T-helper 2 cell treated with Interferon-gamma antibody and Interleukin-4, amounts not matched to agents 5 μg/mL and 100 μg/mL, for 36 hours (primary cell): ENCODE results near the gene NTSR1.
A peak's percentile ranks its signal among the peaks of the same experiment; 100 is the strongest.
"Not testable (repeated sequence)": the region's sequence is repeated elsewhere in the genome, so short reads cannot be mapped to it uniquely, and the experiment has no call there.

ENCODE experiments used
- DNase-seq: peaks from one replicate; pipeline ENCODE4 v3.0.0; 2021; ENCODE audit warnings: low spot score
- H3K27ac Mint-ChIP-seq: one replicate; pipeline ENCODE4 v1.8.0; 2021; ENCODE audit warnings: mild to moderate bottlenecking, mixed read lengths
- H3K27me3 Mint-ChIP-seq: one replicate; pipeline ENCODE4 v1.8.0; 2021; ENCODE audit warnings: low read depth, mixed read lengths
- H3K36me3 Mint-ChIP-seq: one replicate; pipeline ENCODE4 v1.8.0; 2021; ENCODE audit warnings: low read depth, mixed read lengths
- H3K4me1 Mint-ChIP-seq: one replicate; pipeline ENCODE4 v1.8.0; 2021; ENCODE audit warnings: low read depth, mixed read lengths
- H3K4me3 Mint-ChIP-seq: one replicate; pipeline ENCODE4 v1.8.0; 2022; ENCODE audit warnings: mild to moderate bottlenecking, moderate library complexity, mixed read lengths
- H3K9me3 Mint-ChIP-seq: one replicate; pipeline ENCODE4 v1.8.0; 2021; ENCODE audit warnings: mixed read lengths

NTSR1 gene

GRCh38 chr20:62682912-62683517 is 25.6 kb upstream of the NTSR1 start:
- H3K4me3 Mint-ChIP-seq, result no peak overlapping the region
- peaks cover 7% of the 10 kb centered on the region for H3K27me3 Mint-ChIP-seq
- peaks cover 14% of the 10 kb centered on the region for H3K9me3 Mint-ChIP-seq
- H3K36me3 Mint-ChIP-seq, result peaks cover 3% of the 10 kb centered on the region
- H3K4me1 Mint-ChIP-seq, result peaks cover 17% of the 10 kb centered on the region
- no peak for DNase-seq
- no peak overlapping the region for H3K27ac Mint-ChIP-seq

GRCh38 chr20:62683660-62684322 is 24.8 kb upstream of the NTSR1 start:
- H3K4me3 Mint-ChIP-seq, DNase-seq, H3K27ac Mint-ChIP-seq, H3K36me3 Mint-ChIP-seq, H3K27me3 Mint-ChIP-seq: not testable (repeated sequence)
- H3K9me3 Mint-ChIP-seq, result peaks cover 14% of the 10 kb centered on the region
- peaks cover 11% of the 10 kb centered on the region for H3K4me1 Mint-ChIP-seq

GRCh38 chr20:62684981-62685380 is 23.7 kb upstream of the NTSR1 start:
- peaks cover 3% of the 10 kb centered on the region for H3K36me3 Mint-ChIP-seq
- no peak for DNase-seq
- H3K4me1 Mint-ChIP-seq, result peaks cover 11% of the 10 kb centered on the region
- H3K4me3 Mint-ChIP-seq, result no peak overlapping the region
- H3K27ac Mint-ChIP-seq, result no peak overlapping the region
- peaks cover 9% of the 10 kb centered on the region for H3K9me3 Mint-ChIP-seq
- H3K27me3 Mint-ChIP-seq, result peaks cover 5% of the 10 kb centered on the region

- Mint-ChIP-seq H3K27ac (no peak overlapping the region), H3K9me3 (no peaks in the 10 kb centered on the region), H3K27me3 (peaks cover 5% of the 10 kb centered on the region), H3K4me3 (peak overlapping the region; percentile 48), H3K36me3 (peaks cover 3% of the 10 kb centered on the region), H3K4me1 (peaks cover 11% of the 10 kb centered on the region)
- no peak for DNase-seq
Measured at GRCh38 chr20:62685781-62686555, 22.7 kb upstream of the NTSR1 start.

- no peak for DNase-seq
- Mint-ChIP-seq H3K4me1 (peaks cover 14% of the 10 kb centered on the region), H3K4me3 (no peak overlapping the region), H3K27ac (no peak overlapping the region), H3K36me3 (peaks cover 1% of the 10 kb centered on the region), H3K9me3 (no peaks in the 10 kb centered on the region), H3K27me3 (peaks cover 5% of the 10 kb centered on the region)
Measured at GRCh38 chr20:62686869-62687830, 21.5 kb upstream of the NTSR1 start.

- H3K4me1 Mint-ChIP-seq, result peaks cover 14% of the 10 kb centered on the region
- H3K4me3 Mint-ChIP-seq, result no peak overlapping the region
- peaks cover 5% of the 10 kb centered on the region for H3K27me3 Mint-ChIP-seq
- H3K36me3 Mint-ChIP-seq, result no peaks in the 10 kb centered on the region
- no peaks in the 10 kb centered on the region for H3K9me3 Mint-ChIP-seq
- H3K27ac Mint-ChIP-seq, result no peak overlapping the region
- DNase-seq, result no peak
Measured at GRCh38 chr20:62688083-62688482, 20.6 kb upstream of the NTSR1 start.

GRCh38 chr20:62688855-62689460 is 19.7 kb upstream of the NTSR1 start:
- DNase-seq, result no peak
- peaks cover 6% of the 10 kb centered on the region for H3K27me3 Mint-ChIP-seq
- H3K9me3 Mint-ChIP-seq, result no peaks in the 10 kb centered on the region
- no peaks in the 10 kb centered on the region for H3K36me3 Mint-ChIP-seq
- no peak overlapping the region for H3K27ac Mint-ChIP-seq
- no peak overlapping the region for H3K4me3 Mint-ChIP-seq
- peaks cover 14% of the 10 kb centered on the region for H3K4me1 Mint-ChIP-seq

- peaks cover 14% of the 10 kb centered on the region for H3K4me1 Mint-ChIP-seq
- H3K9me3 Mint-ChIP-seq, result no peaks in the 10 kb centered on the region
- no peaks in the 10 kb centered on the region for H3K36me3 Mint-ChIP-seq
- H3K27ac Mint-ChIP-seq, result no peak overlapping the region
- no peak for DNase-seq
- H3K27me3 Mint-ChIP-seq, result peaks cover 9% of the 10 kb centered on the region
- no peak overlapping the region for H3K4me3 Mint-ChIP-seq
Measured at GRCh38 chr20:62689861-62690260, 18.8 kb upstream of the NTSR1 start.

GRCh38 chr20:62690261-62690820 is 18.3 kb upstream of the NTSR1 start:
- no peaks in the 10 kb centered on the region for H3K9me3 Mint-ChIP-seq
- H3K27ac Mint-ChIP-seq, result no peak overlapping the region
- H3K36me3 Mint-ChIP-seq, result no peaks in the 10 kb centered on the region
- H3K27me3 Mint-ChIP-seq, result peaks cover 10% of the 10 kb centered on the region
- no peak overlapping the region for H3K4me3 Mint-ChIP-seq
- DNase-seq, result no peak
- peaks cover 14% of the 10 kb centered on the region for H3K4me1 Mint-ChIP-seq

GRCh38 chr20:62691487-62691886 is 17.1 kb upstream of the NTSR1 start:
- peaks cover 11% of the 10 kb centered on the region for H3K27me3 Mint-ChIP-seq
- no peak for DNase-seq
- peaks cover 8% of the 10 kb centered on the region for H3K4me1 Mint-ChIP-seq
- H3K9me3 Mint-ChIP-seq, result no peaks in the 10 kb centered on the region
- H3K27ac Mint-ChIP-seq, result no peak overlapping the region
- no peaks in the 10 kb centered on the region for H3K36me3 Mint-ChIP-seq
- H3K4me3 Mint-ChIP-seq, result no peak overlapping the region

GRCh38 chr20:62692176-62692575 is 16.5 kb upstream of the NTSR1 start:
- Mint-ChIP-seq H3K9me3 (no peaks in the 10 kb centered on the region), H3K4me1 (peaks cover 6% of the 10 kb centered on the region), H3K27ac (no peak overlapping the region), H3K27me3 (peaks cover 9% of the 10 kb centered on the region), H3K36me3 (no peaks in the 10 kb centered on the region), H3K4me3 (no peak overlapping the region)
- no peak for DNase-seq

- no peaks in the 10 kb centered on the region for H3K36me3 Mint-ChIP-seq
- no peak overlapping the region for H3K4me3 Mint-ChIP-seq
- no peak overlapping the region for H3K27ac Mint-ChIP-seq
- DNase-seq, result no peak
- H3K4me1 Mint-ChIP-seq, result peaks cover 6% of the 10 kb centered on the region
- H3K27me3 Mint-ChIP-seq, result peaks cover 12% of the 10 kb centered on the region
- H3K9me3 Mint-ChIP-seq, result no peaks in the 10 kb centered on the region
Measured at GRCh38 chr20:62692801-62693523, 15.7 kb upstream of the NTSR1 start.
